T-helper 1 cell (primary cell): ENCODE data around the gene SERPINA12.
"Not testable (repeated sequence)": the region's sequence is repeated elsewhere in the genome, so short reads cannot be mapped to it uniquely, and the experiment has no call there.

ENCODE experiments used
- DNase-seq, 5 donors: peaks; one replicate each; pipeline ENCODE4 v3.0.0-alpha.2; 2012 to 2020

SERPINA12 gene

GRCh38 chr14:94486883-94487282 is 22.4 kb downstream of the SERPINA12 start:
- DNase-seq = no peak

GRCh38 chr14:94485944-94486841 is 23.1 kb downstream of the SERPINA12 start:
- DNase-seq = peak in 3 of 5 donors; percentile 9 to 12 (median 11)

DNA sequence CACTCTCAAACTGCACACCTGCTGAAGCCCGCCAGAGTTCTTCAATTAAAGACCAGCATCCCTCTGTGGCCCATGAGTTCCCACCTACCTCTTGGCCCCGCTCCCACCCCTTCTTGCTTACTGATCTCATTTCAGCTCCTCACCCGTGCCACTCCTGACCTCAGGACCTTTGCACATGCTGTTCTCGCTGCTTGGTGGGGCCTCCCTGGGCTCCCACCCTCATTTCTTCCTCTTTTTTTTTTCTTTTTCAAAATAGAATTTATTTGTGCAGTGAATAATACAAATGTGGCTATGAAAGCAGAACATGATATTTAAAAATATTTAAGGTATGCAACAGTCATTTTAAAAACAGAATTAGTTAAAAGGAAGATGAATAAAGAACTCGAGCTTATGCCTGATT is 24.8 kb downstream of the SERPINA12 start:
- no peak for DNase-seq

- no peak for DNase-seq
Observed at GRCh38 chr14:94483729-94484275, 25.5 kb downstream of the SERPINA12 start.

GRCh38 chr14:94483071-94483451 is 26.2 kb downstream of the SERPINA12 start:
- no peak for DNase-seq

DNA sequence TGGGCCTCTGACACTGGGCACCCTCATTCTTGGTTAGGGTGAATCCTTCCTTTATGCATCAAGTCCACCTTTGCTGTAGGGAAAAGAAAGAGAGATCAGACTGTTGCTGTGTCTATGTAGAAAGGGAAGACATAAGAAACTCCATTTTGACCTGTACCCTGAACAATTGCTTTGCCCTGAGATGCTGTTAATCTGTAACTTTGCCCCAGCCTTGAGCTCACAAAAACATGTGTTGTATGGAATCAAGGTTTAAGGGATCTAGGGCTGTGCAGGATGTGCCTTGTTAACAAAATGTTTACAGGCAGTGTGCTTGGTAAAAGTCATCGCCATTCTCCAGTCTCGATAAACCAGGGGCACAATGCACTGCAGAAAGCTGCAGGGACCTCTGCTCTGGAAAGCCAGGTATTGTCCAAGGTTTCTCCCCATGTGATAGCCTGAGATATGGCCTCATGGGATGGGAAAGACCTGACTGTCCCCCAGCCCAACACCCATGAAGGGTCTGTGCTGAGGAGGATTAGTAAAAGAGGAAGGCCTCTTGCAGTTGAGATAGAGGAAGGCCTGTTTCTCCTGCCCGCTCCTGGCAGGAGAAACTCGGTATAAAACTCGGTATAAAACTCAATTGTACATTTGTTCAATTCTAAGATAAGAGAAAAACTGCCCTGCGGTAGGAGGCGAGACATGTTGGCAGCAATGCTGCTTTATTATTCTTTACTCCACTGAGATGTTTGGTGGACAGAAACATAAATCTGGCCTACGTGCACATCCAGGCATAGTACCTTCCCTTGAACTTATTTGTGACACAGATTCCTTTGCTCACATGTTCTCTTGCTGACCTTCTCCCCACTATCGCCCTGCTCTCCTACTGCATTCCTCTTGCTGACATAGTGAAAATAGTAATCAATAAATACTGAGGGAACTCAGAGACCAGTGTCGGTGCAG is 26.9 kb downstream of the SERPINA12 start:
- not testable (repeated sequence) for DNase-seq

GRCh38 chr14:94481468-94482131 is 27.7 kb downstream of the SERPINA12 start:
- no peak for DNase-seq

DNA sequence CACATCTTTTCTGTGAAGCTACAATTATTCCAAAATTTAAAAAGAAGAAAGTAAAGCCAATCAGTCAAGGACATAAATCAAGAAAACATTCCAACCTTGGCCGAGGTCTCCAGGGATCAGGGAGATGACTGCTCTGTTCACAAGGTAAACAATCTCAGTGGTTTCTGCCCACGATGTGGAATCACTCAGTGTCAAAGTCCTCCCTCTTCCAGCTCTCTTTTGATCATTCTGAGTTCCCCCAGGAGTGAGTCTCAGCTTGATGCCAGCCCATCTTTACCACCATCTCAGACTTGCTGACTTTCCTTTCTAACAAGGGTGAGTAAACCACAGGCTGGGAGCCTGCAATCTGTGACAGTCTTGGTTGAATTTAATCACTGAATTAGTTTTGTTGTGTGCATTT is 28.5 kb downstream of the SERPINA12 start:
- DNase-seq = no peak

DNA sequence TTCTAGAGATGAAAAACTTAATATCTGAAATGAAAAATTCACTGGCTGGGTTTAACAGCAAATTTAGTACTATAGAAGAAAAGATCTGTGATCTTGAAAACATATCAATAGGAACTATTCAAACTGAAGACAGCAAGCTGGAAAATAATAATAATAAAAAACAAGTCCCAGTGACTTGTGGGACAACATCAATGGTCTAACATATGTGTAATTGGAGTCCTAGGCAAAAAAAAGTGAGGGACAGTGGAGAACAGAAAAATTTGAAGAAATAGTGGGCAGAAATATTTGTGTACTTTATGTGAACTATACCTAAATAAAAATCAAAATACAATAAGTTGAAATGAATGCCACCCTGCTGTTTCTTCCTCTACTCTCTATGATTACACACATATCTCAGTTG is 30.8 kb downstream of the SERPINA12 start:
- DNase-seq = no peak

DNA sequence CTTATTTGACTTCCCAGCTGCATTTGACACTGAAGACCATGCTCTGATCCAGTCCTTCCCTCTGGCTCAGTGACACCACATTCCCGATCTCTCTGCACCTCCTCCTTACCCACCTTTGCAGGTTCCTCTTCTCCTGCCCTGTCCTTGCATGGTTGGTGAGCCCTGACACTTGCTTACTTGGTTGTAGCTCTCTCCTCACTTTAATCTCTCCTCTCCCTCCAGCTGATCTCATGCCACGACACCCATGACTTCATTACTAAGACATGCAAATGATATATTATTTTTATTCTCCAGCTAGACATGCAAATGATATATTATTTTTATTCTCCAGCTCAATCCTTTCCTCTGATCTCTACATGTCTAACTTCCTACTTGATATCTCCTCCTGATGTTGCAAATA is 33.2 kb downstream of the SERPINA12 start, which contains the start of gene SERPINA9:
SERPINA9 (minus strand) TSS at position 175 of the 400 bp plus-strand sequence. CDS start 6,357 bp downstream, outside the sequence.
- DNase-seq = no peak

DNA sequence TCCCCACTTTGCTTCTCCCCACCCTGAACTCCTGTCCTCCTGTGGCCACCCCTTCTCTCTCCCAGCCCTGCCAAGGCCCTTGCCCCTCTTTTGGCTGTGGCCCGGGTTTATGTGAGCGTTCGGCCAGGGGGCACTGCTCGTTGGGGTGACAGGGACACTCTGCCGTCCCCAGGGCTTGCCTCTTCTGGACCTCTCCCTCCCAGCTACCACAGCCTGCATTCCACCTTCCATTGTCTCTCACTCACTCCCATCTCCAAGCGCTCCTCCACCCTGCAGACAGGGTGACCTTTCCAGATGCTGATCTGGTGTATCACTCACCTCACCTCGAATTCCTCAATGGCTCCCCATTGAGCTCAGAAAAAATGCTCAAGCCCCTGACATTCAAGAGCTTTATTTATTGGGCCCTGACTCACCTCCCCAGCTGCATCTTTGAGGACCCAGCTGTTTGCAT is 34.7 kb downstream of the SERPINA12 start:
- no peak for DNase-seq

DNA sequence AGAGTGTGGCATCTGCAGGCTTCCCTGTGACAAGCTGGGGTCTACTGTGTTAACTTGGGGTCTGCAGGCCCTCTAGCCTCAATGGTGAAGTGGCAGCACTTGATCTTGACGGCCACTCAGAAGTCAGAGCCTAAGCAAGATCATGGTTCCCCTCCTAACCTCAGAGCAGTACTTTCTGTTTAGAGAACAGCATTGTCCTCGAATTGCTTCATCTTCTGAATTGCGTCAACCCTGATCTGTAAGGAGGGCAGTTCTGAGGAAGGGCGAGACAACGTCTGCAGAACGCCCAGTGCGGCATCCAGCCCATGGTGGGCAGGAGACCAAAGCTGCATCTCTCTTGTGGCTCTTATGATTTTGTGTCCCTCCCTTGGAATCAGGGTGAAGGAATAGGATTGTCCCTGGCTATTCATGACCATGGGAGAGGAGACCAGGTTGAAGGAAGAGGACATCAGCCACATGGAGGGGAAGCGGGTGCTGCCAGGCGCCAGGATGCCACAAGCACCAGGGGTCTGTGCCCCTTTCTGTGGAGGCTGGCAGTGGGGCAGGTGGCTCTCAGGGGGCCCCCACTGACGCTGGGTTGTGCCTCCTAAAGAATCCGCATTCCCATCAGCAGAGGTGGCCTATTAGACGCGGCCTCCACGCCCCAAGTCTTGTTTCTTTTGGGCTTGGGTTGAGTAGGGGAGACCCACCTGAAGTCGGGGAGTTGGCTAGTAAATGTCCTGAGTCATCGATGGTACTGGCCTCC is 35.4 kb downstream of the SERPINA12 start:
- DNase-seq = no peak

GRCh38 chr14:94472842-94473241 is 36.4 kb downstream of the SERPINA12 start:
- no peak for DNase-seq

GRCh38 chr14:94471045-94471444 is 38.2 kb downstream of the SERPINA12 start:
- no peak for DNase-seq

- DNase-seq = no peak
Observed at GRCh38 chr14:94470311-94470710, 39.0 kb downstream of the SERPINA12 start.

- no peak for DNase-seq
Observed at GRCh38 chr14:94469261-94469660, 40.0 kb downstream of the SERPINA12 start.

DNA sequence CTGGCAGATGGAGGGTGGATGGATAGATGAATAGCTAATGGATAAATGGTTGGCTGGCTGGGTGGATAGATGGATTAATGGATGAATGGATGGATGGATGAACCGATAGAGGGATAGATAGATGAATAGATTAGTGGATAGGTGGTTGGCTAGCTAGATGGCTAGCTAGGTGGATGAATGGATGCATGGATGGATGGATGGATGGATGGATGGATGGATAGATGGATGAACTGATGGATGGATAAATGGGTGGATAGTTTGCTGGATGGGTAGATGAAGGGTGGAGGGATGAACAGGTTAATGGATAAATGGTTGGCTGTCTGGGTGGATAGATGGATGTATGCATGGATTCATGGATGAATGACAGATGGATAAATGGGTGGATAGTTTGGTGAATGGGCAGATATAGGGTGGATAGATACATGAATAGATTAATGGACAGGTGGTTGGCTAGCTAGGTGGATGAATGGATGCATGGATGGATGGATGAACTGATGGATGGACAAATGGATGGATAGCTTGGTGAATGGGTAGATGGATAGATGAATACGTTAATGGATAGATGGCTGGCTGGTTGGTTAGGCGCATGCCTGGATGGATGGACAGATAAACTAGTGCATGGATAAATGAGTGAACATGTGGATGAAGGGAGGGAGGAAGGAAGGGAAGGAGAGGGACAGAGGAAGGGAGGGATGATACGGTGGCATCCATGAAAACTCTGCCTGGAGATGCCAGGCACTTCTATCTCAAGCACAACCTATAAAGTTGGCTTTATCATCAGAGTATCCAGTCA is 41.3 kb downstream of the SERPINA12 start:
- no peak for DNase-seq

GRCh38 chr14:94466706-94467370 is 42.4 kb downstream of the SERPINA12 start:
- no peak for DNase-seq

- no peak for DNase-seq
Observed at GRCh38 chr14:94465042-94465441, 44.2 kb downstream of the SERPINA12 start.

GRCh38 chr14:94464290-94464689 is 45.0 kb downstream of the SERPINA12 start:
- no peak for DNase-seq
